Measurements from ENCODE around the gene MGST2. TPM values are rescaled to one million over a fixed set of nuclear protein-coding genes. Genes with fewer than 3 reads are reported as not detected.

Gene MGST2
- total RNA-seq, 1 donor from 2014 or later = 43.2 TPM

DNA sequence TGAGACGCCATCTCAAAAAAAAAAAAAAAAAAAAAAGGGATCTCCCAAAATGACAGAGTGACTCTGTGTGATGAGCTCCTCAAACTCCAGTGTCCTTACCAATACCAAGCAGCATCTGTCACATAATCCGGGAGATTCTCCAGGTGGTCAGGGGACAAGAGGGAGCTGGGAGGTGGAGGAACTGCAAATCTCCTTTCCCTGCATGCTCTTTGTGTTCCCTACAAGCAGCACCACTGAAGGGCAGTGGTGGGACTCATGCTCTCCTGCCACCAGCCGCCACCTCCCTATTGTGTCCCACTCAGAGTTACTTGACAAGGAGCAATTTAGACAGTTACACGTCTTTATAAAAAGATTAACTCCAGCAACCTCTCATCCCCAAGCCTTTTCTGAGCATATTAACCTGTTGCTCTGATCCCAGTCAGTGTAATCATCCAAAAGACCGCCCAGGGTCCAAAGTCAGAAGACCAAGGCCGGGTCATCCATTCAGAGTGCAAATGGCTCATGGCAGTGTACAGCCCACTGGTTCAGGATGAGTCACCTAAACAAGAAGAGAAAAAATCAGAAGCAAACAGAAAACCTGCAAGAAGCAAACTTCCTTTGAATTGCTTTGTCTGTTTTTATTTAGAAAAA, 23.6 kb downstream of the MGST2 start:
- Mint-ChIP-seq H3K4me1 (ENCODE audit: unreplicated experiment) (peaks cover 5% of the 10 kb centered on the region), H3K4me3 (no peak overlapping the region), H3K9me3 (peaks cover 5% of the 10 kb centered on the region), H3K27ac (no peak overlapping the region), H3K27me3 (no peaks in the 10 kb centered on the region), H3K36me3 (peaks cover 17% of the 10 kb centered on the region)
- no peak for DNase-seq (ENCODE audit: extremely low spot score, unreplicated experiment)
- TF ChIP-seq, protein P1, sequence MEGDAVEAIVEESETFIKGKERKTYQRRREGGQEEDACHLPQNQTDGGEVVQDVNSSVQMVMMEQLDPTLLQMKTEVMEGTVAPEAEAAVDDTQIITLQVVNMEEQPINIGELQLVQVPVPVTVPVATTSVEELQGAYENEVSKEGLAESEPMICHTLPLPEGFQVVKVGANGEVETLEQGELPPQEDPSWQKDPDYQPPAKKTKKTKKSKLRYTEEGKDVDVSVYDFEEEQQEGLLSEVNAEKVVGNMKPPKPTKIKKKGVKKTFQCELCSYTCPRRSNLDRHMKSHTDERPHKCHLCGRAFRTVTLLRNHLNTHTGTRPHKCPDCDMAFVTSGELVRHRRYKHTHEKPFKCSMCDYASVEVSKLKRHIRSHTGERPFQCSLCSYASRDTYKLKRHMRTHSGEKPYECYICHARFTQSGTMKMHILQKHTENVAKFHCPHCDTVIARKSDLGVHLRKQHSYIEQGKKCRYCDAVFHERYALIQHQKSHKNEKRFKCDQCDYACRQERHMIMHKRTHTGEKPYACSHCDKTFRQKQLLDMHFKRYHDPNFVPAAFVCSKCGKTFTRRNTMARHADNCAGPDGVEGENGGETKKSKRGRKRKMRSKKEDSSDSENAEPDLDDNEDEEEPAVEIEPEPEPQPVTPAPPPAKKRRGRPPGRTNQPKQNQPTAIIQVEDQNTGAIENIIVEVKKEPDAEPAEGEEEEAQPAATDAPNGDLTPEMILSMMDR (conservative IDR thresholded peaks at IDR 0.05) = no peak

DNA sequence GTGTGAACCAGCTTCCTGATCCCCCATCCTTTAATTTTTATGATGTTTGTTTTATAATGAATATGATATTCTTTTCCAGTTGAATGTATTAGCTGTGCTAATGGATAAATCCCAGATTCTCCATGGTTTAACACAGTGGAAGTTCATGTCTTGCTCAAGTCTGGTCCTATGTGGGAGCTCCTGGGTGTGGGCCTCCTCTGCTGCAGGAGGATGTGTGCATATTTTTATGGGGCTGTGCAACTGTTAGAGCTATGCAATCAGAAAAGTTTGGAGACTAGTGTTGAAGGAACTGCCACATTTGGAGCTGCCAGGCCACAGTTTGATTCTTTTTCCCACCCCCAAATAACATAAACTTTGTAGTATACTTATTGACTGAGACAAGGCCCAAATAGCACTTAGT, 24.8 kb downstream of the MGST2 start:
- H3K4me3 Mint-ChIP-seq = no peak overlapping the region
- H3K9me3 Mint-ChIP-seq = no peaks in the 10 kb centered on the region
- TF ChIP-seq, protein P1 (conservative IDR thresholded peaks at IDR 0.05) = no peak
- H3K27ac Mint-ChIP-seq = no peak overlapping the region
- DNase-seq (ENCODE audit: extremely low spot score, unreplicated experiment) = no peak
- H3K27me3 Mint-ChIP-seq = no peaks in the 10 kb centered on the region
- peaks cover 7% of the 10 kb centered on the region for H3K36me3 Mint-ChIP-seq
- peaks cover 5% of the 10 kb centered on the region for H3K4me1 Mint-ChIP-seq (ENCODE audit: unreplicated experiment)

DNA sequence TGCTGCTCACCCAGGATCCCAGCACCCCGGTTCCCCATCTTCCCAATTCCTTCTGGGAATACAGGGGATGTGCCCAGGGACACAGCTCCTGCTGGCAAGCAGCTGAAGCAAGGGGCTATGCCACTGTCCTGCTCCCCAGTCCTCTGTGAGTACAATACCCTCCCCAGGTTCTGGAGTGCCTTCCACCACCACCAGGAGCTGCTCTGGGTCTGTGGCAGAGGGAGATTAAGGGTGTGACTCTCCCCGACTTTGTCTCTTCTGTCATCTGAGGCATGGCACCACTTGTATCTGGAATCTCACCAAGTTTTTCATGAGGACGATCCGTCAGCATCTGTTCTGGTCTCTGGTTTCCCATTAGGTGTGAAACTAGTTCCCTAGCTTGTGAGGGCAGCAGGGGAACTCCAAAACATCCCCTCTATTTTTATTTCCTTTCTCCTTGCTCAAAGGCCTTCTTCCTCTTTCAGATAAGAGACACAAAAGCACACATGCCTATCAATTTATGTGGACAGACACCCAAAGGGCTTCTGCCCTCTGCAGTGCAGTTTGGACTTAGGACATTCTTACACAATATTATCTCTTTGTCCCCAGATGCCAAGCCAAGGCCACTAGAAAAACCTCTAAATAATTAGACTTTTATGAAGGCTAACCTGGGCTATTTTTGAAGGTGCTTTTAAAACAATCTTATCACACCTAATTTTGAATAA, 26.8 kb downstream of the MGST2 start:
- no peak for DNase-seq (ENCODE audit: extremely low spot score, unreplicated experiment)
- H3K27ac Mint-ChIP-seq = no peak overlapping the region
- peaks cover 16% of the 10 kb centered on the region for H3K36me3 Mint-ChIP-seq
- H3K9me3 Mint-ChIP-seq = peaks cover 5% of the 10 kb centered on the region
- no peak overlapping the region for H3K4me3 Mint-ChIP-seq
- no peaks in the 10 kb centered on the region for H3K27me3 Mint-ChIP-seq
- TF ChIP-seq, protein P1 (conservative IDR thresholded peaks at IDR 0.05) = peak; percentile 23
- H3K4me1 Mint-ChIP-seq (ENCODE audit: unreplicated experiment) = peaks cover 5% of the 10 kb centered on the region

DNA sequence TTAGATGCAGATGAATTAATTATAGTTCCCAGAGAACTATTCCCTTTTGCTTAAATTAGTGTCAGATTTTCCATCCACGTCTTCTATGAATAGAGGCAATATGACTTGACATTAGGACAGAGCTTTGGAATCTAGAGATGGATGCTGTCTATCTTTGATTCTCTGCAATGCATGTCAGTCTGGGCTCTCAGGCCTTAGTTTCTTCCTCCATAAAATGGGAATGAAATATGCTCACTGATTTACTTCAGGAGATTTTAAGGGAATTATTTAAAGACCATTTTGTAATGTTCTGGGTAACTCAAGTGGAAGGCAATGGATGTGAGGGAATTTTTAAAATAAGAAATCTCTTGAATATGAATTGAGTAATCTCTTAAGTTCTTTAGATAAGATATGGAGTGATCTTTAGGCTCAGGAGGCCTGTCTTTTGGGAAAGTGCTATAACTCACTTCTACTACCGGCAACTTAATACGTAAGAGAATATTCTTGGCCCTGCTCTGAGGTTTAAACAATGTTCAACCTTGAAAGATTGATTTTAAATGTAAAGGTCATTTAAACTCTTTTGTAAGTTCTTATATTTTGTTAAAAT, 29.0 kb downstream of the MGST2 start:
- no peak overlapping the region for H3K4me3 Mint-ChIP-seq
- H3K9me3 Mint-ChIP-seq = peaks cover 5% of the 10 kb centered on the region
- H3K27me3 Mint-ChIP-seq = no peaks in the 10 kb centered on the region
- H3K36me3 Mint-ChIP-seq = peaks cover 21% of the 10 kb centered on the region
- no peak overlapping the region for H3K27ac Mint-ChIP-seq
- H3K4me1 Mint-ChIP-seq (ENCODE audit: unreplicated experiment) = peaks cover 5% of the 10 kb centered on the region
- TF ChIP-seq, protein P1 (conservative IDR thresholded peaks at IDR 0.05) = no peak
- DNase-seq (ENCODE audit: extremely low spot score, unreplicated experiment) = no peak

DNA sequence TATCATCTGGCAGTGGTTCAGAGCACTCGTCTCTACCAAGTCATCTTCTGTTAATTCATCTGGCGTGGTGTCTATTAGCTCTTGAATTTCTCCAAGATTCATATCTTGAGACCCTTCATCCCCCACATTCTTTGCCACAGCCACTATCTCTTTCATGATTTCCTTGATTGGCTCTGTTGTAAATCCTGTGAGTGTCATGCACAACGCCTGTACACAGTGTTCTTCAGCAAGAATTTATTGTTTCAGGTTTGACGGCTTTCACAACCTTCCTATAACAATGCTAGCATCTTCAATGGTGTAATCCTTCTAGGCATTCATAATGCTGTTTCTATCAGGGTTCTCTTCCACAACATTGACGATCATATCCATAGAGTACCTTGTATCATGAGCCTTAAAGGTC, 30.9 kb downstream of the MGST2 start:
- no peaks in the 10 kb centered on the region for H3K27me3 Mint-ChIP-seq

More for the DNA sequence above, 30.9 kb downstream of the MGST2 start:
- Mint-ChIP-seq H3K27ac (no peak overlapping the region), H3K4me1 (ENCODE audit: unreplicated experiment) (peaks cover 5% of the 10 kb centered on the region), H3K36me3 (peaks cover 21% of the 10 kb centered on the region), H3K9me3 (peaks cover 5% of the 10 kb centered on the region), H3K4me3 (no peak overlapping the region)
- TF ChIP-seq, protein P1 (conservative IDR thresholded peaks at IDR 0.05) = no peak
- no peak for DNase-seq (ENCODE audit: extremely low spot score, unreplicated experiment)

Measured in type B pancreatic cell (in vitro differentiated cells).